Cardiac septum (tissue), 1 donor: Measurements from ENCODE around the gene RSPH1. TPM values are rescaled to one million over a fixed set of nuclear protein-coding genes. Genes with fewer than 3 reads are reported as not detected.
A peak's percentile ranks its signal among the peaks of the same experiment; 100 is the strongest.

Experiments
- DNase-seq: peaks from one replicate; pipeline ENCODE4 v3.0.0-alpha.2; 2020; ENCODE audit warnings: low spot score
- intact Hi-C: fragments of 100-400 bp; cut with DNase I; formaldehyde crosslinking; loops from one replicate; pipeline ENCODE4 v1.14.0; 2022
- total RNA-seq: library from RNA; stranded (reverse); fragmentation: NEBNext Ultra II Directional; extraction: Animal tissue kit (Norgen Biotek cat#: 25700); gene quantifications from one replicate; pipeline ENCODE4 v1.2.1, GENCODE V29; 2021
- donor health status: DM: no; HTN: no; CAD: no.

RSPH1 gene
- total RNA-seq, 1 donor from 2014 or later: not detected

GRCh38 chr21:42423197-42423675 is 72.8 kb downstream of the RSPH1 start:
- peak; percentile 56 for DNase-seq
- intact Hi-C loops: no loop called here

Other genes with a start within 250 kb of the RSPH1 start
- gene TFF3, start 180.8 kb downstream of the RSPH1 start, total RNA-seq: 4.8 TPM
- not detected for gene TFF2, start 145.2 kb downstream of the RSPH1 start, total RNA-seq
- not detected for gene TFF1, start 129.7 kb downstream of the RSPH1 start, total RNA-seq
- not detected for gene TMPRSS3, start 100.2 kb downstream of the RSPH1 start, total RNA-seq
- not detected for gene UBASH3A, start 92.3 kb downstream of the RSPH1 start, total RNA-seq
- gene SLC37A1, start 17.6 kb upstream of the RSPH1 start, total RNA-seq: 6.7 TPM
- 1.1 TPM for gene PDE9A, start 157.4 kb upstream of the RSPH1 start, total RNA-seq